ENCODE data around the gene ARFGEF3. TPM values are rescaled to one million over a fixed set of nuclear protein-coding genes. Genes with fewer than 3 reads are reported as not detected.

The ARFGEF3 gene
- total and polyA plus RNA-seq, 2 experiments from 2014 or later: 5.8 to 24.6 TPM

GRCh38 chr6:138263963-138264362, 102.2 kb downstream of the ARFGEF3 start (continued):
- TF ChIP-seq, protein P1, sequence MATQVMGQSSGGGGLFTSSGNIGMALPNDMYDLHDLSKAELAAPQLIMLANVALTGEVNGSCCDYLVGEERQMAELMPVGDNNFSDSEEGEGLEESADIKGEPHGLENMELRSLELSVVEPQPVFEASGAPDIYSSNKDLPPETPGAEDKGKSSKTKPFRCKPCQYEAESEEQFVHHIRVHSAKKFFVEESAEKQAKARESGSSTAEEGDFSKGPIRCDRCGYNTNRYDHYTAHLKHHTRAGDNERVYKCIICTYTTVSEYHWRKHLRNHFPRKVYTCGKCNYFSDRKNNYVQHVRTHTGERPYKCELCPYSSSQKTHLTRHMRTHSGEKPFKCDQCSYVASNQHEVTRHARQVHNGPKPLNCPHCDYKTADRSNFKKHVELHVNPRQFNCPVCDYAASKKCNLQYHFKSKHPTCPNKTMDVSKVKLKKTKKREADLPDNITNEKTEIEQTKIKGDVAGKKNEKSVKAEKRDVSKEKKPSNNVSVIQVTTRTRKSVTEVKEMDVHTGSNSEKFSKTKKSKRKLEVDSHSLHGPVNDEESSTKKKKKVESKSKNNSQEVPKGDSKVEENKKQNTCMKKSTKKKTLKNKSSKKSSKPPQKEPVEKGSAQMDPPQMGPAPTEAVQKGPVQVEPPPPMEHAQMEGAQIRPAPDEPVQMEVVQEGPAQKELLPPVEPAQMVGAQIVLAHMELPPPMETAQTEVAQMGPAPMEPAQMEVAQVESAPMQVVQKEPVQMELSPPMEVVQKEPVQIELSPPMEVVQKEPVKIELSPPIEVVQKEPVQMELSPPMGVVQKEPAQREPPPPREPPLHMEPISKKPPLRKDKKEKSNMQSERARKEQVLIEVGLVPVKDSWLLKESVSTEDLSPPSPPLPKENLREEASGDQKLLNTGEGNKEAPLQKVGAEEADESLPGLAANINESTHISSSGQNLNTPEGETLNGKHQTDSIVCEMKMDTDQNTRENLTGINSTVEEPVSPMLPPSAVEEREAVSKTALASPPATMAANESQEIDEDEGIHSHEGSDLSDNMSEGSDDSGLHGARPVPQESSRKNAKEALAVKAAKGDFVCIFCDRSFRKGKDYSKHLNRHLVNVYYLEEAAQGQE (IDR thresholded peaks at IDR 0.05; ENCODE audit: unreplicated experiment): no peak
- TF ChIP-seq NANOG (IDR thresholded peaks at IDR 0.05; ENCODE audit: borderline replicate concordance) (no peak), STAT1 (IDR thresholded peaks at IDR 0.05; ENCODE audit: unreplicated experiment) (no peak)
- TF ChIP-seq, protein P2, sequence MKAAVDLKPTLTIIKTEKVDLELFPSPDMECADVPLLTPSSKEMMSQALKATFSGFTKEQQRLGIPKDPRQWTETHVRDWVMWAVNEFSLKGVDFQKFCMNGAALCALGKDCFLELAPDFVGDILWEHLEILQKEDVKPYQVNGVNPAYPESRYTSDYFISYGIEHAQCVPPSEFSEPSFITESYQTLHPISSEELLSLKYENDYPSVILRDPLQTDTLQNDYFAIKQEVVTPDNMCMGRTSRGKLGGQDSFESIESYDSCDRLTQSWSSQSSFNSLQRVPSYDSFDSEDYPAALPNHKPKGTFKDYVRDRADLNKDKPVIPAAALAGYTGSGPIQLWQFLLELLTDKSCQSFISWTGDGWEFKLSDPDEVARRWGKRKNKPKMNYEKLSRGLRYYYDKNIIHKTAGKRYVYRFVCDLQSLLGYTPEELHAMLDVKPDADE (IDR thresholded peaks at IDR 0.05): no peak

DNA sequence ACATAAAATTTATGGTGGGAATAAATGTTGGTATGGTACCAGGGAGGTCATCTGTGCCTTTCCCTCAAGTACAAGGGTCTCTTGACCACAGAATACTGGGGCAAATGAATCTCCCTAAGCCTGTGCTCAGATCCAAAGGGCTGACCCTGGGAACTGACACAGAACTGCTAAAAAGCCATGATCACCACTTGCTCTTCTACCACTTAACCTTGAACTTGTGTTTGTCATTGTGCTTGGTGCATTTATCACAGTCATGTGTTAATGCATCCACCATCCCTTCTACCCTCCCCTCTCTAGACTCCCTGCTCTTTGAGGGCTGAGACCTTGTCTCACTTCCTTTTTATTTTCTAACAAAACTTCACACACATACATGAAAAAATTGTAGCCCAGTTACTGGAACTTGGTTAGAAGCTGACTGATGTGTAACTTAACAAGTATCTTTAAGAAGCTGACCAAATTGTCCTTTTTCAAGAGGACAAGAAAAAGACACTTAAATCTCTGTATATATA, 102.7 kb downstream of the ARFGEF3 start:
- ATAC-seq: no peak
- Histone ChIP-seq H3F3A (replicated peaks; ENCODE audit: low read depth) (no peaks in the 10 kb centered on the region), H3K79me2 (replicated peaks; ENCODE audit: insufficient read depth) (no peaks in the 10 kb centered on the region), H3K27ac (ENCODE audit: low read depth) (no peak overlapping the region), H4K20me1 (replicated peaks; ENCODE audit: insufficient read depth) (no peaks in the 10 kb centered on the region), H3K27me3 (ENCODE audit: insufficient read depth) (no peaks in the 10 kb centered on the region), H3K4me3 (no peak overlapping the region), H2AFZ (no peak overlapping the region), H3K36me3 (ENCODE audit: insufficient read depth) (no peaks in the 10 kb centered on the region), H3K9me2 (ENCODE audit: insufficient read depth) (no peaks in the 10 kb centered on the region), H3K4me1 (ENCODE audit: insufficient read depth) (no peaks in the 10 kb centered on the region), H3K4me2 (no peak overlapping the region)
- Mint-ChIP-seq H3K9me3 (no peaks in the 10 kb centered on the region), H3K27ac (no peak overlapping the region), H3K36me3 (ENCODE audit: low read depth) (peaks cover 12% of the 10 kb centered on the region), H3K27me3 (ENCODE audit: insufficient read depth, low read depth, poor library complexity) (peaks cover 3% of the 10 kb centered on the region), H3K4me3 (no peak overlapping the region), H3K4me1 (no peaks in the 10 kb centered on the region)
- DNase-seq (ENCODE audit: low spot score): no peak
- TF ChIP-seq ZNF114 (CRISPR knock-in tag; IDR thresholded peaks at IDR 0.05) (no peak), NANOG (IDR thresholded peaks at IDR 0.05; ENCODE audit: borderline replicate concordance) (no peak), POLR2AphosphoS5 (IDR thresholded peaks at IDR 0.05; ENCODE audit: low read depth) (no peak), EZH2 (IDR thresholded peaks at IDR 0.05; ENCODE audit: low read depth, unreplicated experiment) (no peak), JUNB (IDR thresholded peaks at IDR 0.05; ENCODE audit: unreplicated experiment) (no peak), ZNF331 (CRISPR knock-in tag; IDR thresholded peaks at IDR 0.05; ENCODE audit: low read depth) (no peak), CREB1 (CRISPR knock-in tag; IDR thresholded peaks at IDR 0.05; ENCODE audit: low read depth) (no peak)
- TF ChIP-seq, protein P2 (IDR thresholded peaks at IDR 0.05): no peak
- TF ChIP-seq, protein P1 (IDR thresholded peaks at IDR 0.05; ENCODE audit: unreplicated experiment): no peak
- TF ChIP-seq, protein P3, sequence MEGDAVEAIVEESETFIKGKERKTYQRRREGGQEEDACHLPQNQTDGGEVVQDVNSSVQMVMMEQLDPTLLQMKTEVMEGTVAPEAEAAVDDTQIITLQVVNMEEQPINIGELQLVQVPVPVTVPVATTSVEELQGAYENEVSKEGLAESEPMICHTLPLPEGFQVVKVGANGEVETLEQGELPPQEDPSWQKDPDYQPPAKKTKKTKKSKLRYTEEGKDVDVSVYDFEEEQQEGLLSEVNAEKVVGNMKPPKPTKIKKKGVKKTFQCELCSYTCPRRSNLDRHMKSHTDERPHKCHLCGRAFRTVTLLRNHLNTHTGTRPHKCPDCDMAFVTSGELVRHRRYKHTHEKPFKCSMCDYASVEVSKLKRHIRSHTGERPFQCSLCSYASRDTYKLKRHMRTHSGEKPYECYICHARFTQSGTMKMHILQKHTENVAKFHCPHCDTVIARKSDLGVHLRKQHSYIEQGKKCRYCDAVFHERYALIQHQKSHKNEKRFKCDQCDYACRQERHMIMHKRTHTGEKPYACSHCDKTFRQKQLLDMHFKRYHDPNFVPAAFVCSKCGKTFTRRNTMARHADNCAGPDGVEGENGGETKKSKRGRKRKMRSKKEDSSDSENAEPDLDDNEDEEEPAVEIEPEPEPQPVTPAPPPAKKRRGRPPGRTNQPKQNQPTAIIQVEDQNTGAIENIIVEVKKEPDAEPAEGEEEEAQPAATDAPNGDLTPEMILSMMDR (conservative IDR thresholded peaks at IDR 0.05; ENCODE audit: low read depth in 2 of 2): no peak
